HTR-8/SVneo (cell line): ENCODE results near the gene DCX.
"Not testable (repeated sequence)": the region's sequence is repeated elsewhere in the genome, so short reads cannot be mapped to it uniquely, and the experiment has no call there.

Experiments used
- DNase-seq: peaks from one replicate; pipeline ENCODE4 v3.0.0; 2011; ENCODE audit warnings: low spot score, mixed read lengths; ENCODE audit not compliant: insufficient read length
- FAIRE-seq: peaks from 2 replicates; lab custom pipeline; 2011; peaks lifted over from hg19 to GRCh38; lab: Jason Lieb, UNC

Gene DCX

GRCh38 chrX:111376486-111376885, 35.5 kb downstream of the DCX start:
- DNase-seq (no peak), FAIRE-seq (no peak)

- FAIRE-seq = no peak
- no peak for DNase-seq
Measured at GRCh38 chrX:111375747-111376146, 36.2 kb downstream of the DCX start.

GRCh38 chrX:111372086-111372485, 39.9 kb downstream of the DCX start:
- no peak for DNase-seq
- no peak for FAIRE-seq

GRCh38 chrX:111365770-111366325, 46.1 kb downstream of the DCX start:
- DNase-seq (no peak), FAIRE-seq (no peak)

GRCh38 chrX:111363741-111364140, 48.3 kb downstream of the DCX start:
- DNase-seq = no peak

GRCh38 chrX:111361751-111362150, 50.2 kb downstream of the DCX start:
- FAIRE-seq (no peak), DNase-seq (no peak)

More at GRCh38 chrX:111363741-111364140, 48.3 kb downstream of the DCX start:
- no peak for FAIRE-seq

GRCh38 chrX:111360839-111361238, 51.2 kb downstream of the DCX start:
- no peak for FAIRE-seq
- DNase-seq = no peak

- FAIRE-seq (no peak), DNase-seq (no peak)
Measured at GRCh38 chrX:111355523-111356115, 56.4 kb downstream of the DCX start.

- DNase-seq (no peak), FAIRE-seq (no peak)
Measured at GRCh38 chrX:111354496-111354895, 57.5 kb downstream of the DCX start.

GRCh38 chrX:111353793-111354192, 58.2 kb downstream of the DCX start:
- no peak for DNase-seq
- FAIRE-seq = no peak

- FAIRE-seq (no peak), DNase-seq (no peak)
Measured at GRCh38 chrX:111352424-111352823, 59.6 kb downstream of the DCX start.

GRCh38 chrX:111349934-111350333, 62.1 kb downstream of the DCX start:
- DNase-seq (no peak), FAIRE-seq (no peak)

GRCh38 chrX:111349101-111349500, 62.9 kb downstream of the DCX start:
- DNase-seq (no peak), FAIRE-seq (no peak)

GRCh38 chrX:111348429-111348828, 63.6 kb downstream of the DCX start:
- DNase-seq (no peak), FAIRE-seq (no peak)

- not testable (repeated sequence) for FAIRE-seq, DNase-seq
Measured at GRCh38 chrX:111346150-111346549, 65.8 kb downstream of the DCX start.

GRCh38 chrX:111340054-111340453, 71.9 kb downstream of the DCX start:
- DNase-seq (no peak), FAIRE-seq (no peak)

- FAIRE-seq (no peak), DNase-seq (no peak)
Measured at GRCh38 chrX:111339212-111339611, 72.8 kb downstream of the DCX start.

- DNase-seq = no peak
- FAIRE-seq = no peak
Measured at GRCh38 chrX:111338095-111338698, 73.8 kb downstream of the DCX start.

- no peak for FAIRE-seq
- DNase-seq = no peak
Measured at GRCh38 chrX:111337067-111337637, 74.8 kb downstream of the DCX start.

- FAIRE-seq = no peak
- no peak for DNase-seq
Measured at GRCh38 chrX:111336141-111336540, 75.9 kb downstream of the DCX start.

- FAIRE-seq = no peak
- DNase-seq = no peak
Measured at GRCh38 chrX:111329370-111329769, 82.6 kb downstream of the DCX start.

- DNase-seq (no peak), FAIRE-seq (no peak)
Measured at GRCh38 chrX:111328858-111329257, 83.1 kb downstream of the DCX start.
